PC-9 (cell line): ENCODE results near the gene ABCB9.

Source experiments
- CTCF ChIP-seq: fragments of 200-600 bp; sonication (generic); conservative IDR thresholded peaks from 2 replicates; pipeline ENCODE4 v1.6.1; 2017; ENCODE audit warnings: mixed run types, antibody characterized with exemption, mild to moderate bottlenecking, moderate library complexity
- EZH2 ChIP-seq: fragments of 200-600 bp; sonication (generic); IDR thresholded peaks from 2 replicates; pipeline ENCODE4 v1.8.0; 2017; ENCODE audit warnings: antibody characterized with exemption, low read depth

- TF ChIP-seq CTCF (no peak), EZH2 (no peak)
These were observed 25.5 kb upstream of the ABCB9 start for GRCh38 chr12:122991623-122992275.
